CD4-positive, CD25-positive, alpha-beta regulatory T cell (primary cell): ENCODE results near the gene RNF157. TPM values are rescaled to one million over a fixed set of nuclear protein-coding genes. Genes with fewer than 3 reads are reported as not detected.
"Not testable (repeated sequence)": the region's sequence is repeated elsewhere in the genome, so short reads cannot be mapped to it uniquely, and the experiment has no call there.

Experiments
- ATAC-seq, 2 donors: fragments of 150-1000 bp; cut with Tn5 transposase; one replicate each; pipeline ENCODE4 v1.10.0; 2021; ENCODE audit warnings: low read depth in 2 of 2, moderate number of reproducible peaks in 2 of 2, moderate library complexity in 1 of 2
- DNase-seq, 3 donors: peaks; one replicate each; pipeline versions ENCODE4 v3.0.0 to v3.0.0-alpha.2; 2012 to 2022; ENCODE audit warnings: mixed read lengths in 1 of 3
- H3K27ac ChIP-seq: one replicate; pipeline ENCODE4 v1.7.0; 2013; ENCODE audit warnings: mild to moderate bottlenecking, low read length; ENCODE audit not compliant: insufficient read depth, poor library complexity, severe bottlenecking
- H3K27me3 ChIP-seq: one replicate; pipeline ENCODE4 v1.7.0; 2013; ENCODE audit warnings: low read length; ENCODE audit not compliant: control insufficient read depth, insufficient read depth
- H3K36me3 ChIP-seq: one replicate; pipeline ENCODE4 v1.7.0; 2013; ENCODE audit warnings: mild to moderate bottlenecking, low read length, moderate library complexity; ENCODE audit not compliant: control insufficient read depth, insufficient read depth
- H3K4me1 ChIP-seq: 2 replicates; pipeline ENCODE4 v1.7.0; 2013; ENCODE audit warnings: mild to moderate bottlenecking, low read length; ENCODE audit not compliant: insufficient read depth, control insufficient read depth, poor library complexity, severe bottlenecking
- H3K4me3 ChIP-seq: one replicate; pipeline ENCODE4 v1.7.0; 2013; ENCODE audit warnings: low read depth, mild to moderate bottlenecking, low read length, moderate library complexity
- H3K9me3 ChIP-seq, 2 experiments: 1 replicate in 1 of 2; 2 replicates in 1 of 2; pipeline ENCODE4 v1.7.0; 2013; ENCODE audit warnings: low read length in 2 of 2, mild to moderate bottlenecking in 1 of 2, moderate library complexity in 1 of 2; ENCODE audit not compliant: control insufficient read depth in 2 of 2
- H3K27ac Mint-ChIP-seq, 3 donors: one replicate each; pipeline ENCODE4 v1.8.0; 2020 to 2022; ENCODE audit warnings: mild to moderate bottlenecking in 3 of 3, mixed read lengths in 3 of 3, moderate library complexity in 2 of 3
- H3K27me3 Mint-ChIP-seq: one replicate; pipeline ENCODE4 v1.8.0; 2022; ENCODE audit warnings: mild to moderate bottlenecking, mixed read lengths
- H3K36me3 Mint-ChIP-seq: one replicate; pipeline ENCODE4 v1.8.0; 2020; ENCODE audit warnings: mixed read lengths
- H3K4me1 Mint-ChIP-seq, 4 donors: one replicate each; pipeline ENCODE4 v1.8.0; 2020 to 2022; ENCODE audit warnings: mixed read lengths in 4 of 4, mild to moderate bottlenecking in 1 of 4
- H3K4me3 Mint-ChIP-seq, 4 donors: one replicate each; pipeline ENCODE4 v1.8.0; 2020 to 2022; ENCODE audit warnings: mild to moderate bottlenecking in 4 of 4, mixed read lengths in 4 of 4, moderate library complexity in 3 of 4
- H3K9me3 Mint-ChIP-seq, 7 donors: one replicate each; pipeline ENCODE4 v1.8.0; 2020 to 2022; ENCODE audit warnings: mixed read lengths in 7 of 7, mild to moderate bottlenecking in 3 of 7, moderate library complexity in 2 of 7
- polyA plus RNA-seq, 4 donors: library from polyadenylated mRNA; unstranded; fragments of 300-500 nt; fragmentation: Illumina TruSeq; gene quantifications; one replicate each; pipeline ENCODE4 v1.2.3, GENCODE V29; 2021
- total RNA-seq: library from RNA; stranded (reverse); gene quantifications from one replicate; pipeline ENCODE4 v1.2.3, GENCODE V29; 2022

The RNF157 gene
- total and polyA plus RNA-seq, 5 donors from 2014 or later, result 3.3 to 17.7 (median 5.1) TPM

DNA sequence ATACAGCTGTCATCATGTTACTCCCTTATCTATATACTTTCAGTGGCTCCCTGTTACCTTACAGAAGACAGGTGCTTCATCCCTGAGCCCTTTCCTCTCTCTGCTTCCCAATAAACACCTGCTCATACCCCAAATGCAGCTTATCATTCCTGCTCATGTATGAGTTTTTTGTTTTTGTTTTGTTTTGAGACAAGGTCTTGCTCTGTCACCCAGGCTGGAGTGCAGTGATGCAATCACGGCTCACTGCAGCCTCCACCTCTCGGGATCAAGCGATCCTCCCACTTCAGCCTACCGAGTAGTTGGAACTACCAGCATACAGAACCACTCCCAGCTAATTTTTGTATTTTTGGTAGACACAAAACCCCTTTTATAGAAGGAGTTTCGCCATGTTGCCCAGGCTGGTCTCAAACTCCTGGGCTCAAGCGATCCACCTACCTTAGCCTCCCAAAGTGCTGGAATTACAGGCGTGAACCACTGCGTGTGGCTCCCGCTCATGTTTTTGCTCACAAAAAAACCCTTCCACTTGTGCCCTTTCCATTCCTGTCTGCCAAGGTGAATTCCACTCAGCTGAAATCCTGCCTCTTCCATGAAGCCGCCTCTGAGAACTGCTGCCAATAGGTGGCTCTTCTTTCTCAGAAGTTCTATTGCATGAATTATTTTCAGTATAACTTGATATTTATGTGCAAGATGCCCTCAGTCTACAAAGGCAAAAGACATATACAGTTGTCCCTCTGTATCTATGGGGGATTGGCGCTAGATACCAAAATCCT is 7.9 kb upstream of the RNF157 start:
- Histone ChIP-seq H3K27ac (no peak overlapping the region), H3K27me3 (no peaks in the 10 kb centered on the region), H3K36me3 (no peaks in the 10 kb centered on the region), H3K4me1 (peaks cover 41% of the 10 kb centered on the region), H3K4me3 (no peak overlapping the region), H3K9me3 (no peaks in the 10 kb centered on the region)
- Mint-ChIP-seq H3K4me1 (peaks cover 20 to 58% (median 42%) of the 10 kb centered on the region in 4 donors), H3K27me3 (peaks cover 1% of the 10 kb centered on the region), H3K36me3 (no peaks in the 10 kb centered on the region), H3K9me3 (no peaks in the 10 kb centered on the region), H3K27ac (peak overlapping the region; percentile 2 to 88 (median 7)), H3K4me3 (peak overlapping the region in 2 of 4 donors; percentile 3 to 49)
- ATAC-seq, result no peak
- DNase-seq, result no peak

DNA sequence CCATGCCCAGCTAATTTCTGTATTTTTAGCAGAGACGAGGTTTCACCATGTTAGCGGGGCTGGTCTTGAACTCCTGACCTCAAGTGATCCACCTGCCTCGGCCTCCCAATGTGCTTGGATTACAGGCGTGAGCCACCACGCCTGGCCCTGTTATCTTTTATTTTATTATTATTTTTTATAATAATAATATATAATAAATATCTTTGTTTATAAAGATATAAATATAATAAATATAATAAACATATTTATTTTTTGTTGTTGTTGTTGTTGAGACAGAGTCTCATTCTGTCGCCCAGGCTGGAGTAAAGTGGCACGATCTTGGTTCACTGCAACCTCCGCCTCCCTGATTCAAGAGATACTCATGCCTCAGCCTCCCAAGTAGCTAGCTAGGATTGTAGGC is 7.0 kb upstream of the RNF157 start:
- no peak for DNase-seq
- Mint-ChIP-seq H3K4me1 (peaks cover 17 to 55% (median 35%) of the 10 kb centered on the region in 4 donors), H3K27me3 (peaks cover 6% of the 10 kb centered on the region), H3K9me3 (no peaks in the 10 kb centered on the region), H3K36me3 (no peaks in the 10 kb centered on the region), H3K27ac (peak overlapping the region in 1 of 3 donors; percentile 7), H3K4me3 (no peak overlapping the region)
- Histone ChIP-seq H3K36me3 (no peaks in the 10 kb centered on the region), H3K27me3 (peaks cover 2% of the 10 kb centered on the region), H3K4me1 (peaks cover 32% of the 10 kb centered on the region), H3K27ac (no peak overlapping the region), H3K9me3 (no peaks in the 10 kb centered on the region), H3K4me3 (no peak overlapping the region)
- ATAC-seq, result no peak

DNA sequence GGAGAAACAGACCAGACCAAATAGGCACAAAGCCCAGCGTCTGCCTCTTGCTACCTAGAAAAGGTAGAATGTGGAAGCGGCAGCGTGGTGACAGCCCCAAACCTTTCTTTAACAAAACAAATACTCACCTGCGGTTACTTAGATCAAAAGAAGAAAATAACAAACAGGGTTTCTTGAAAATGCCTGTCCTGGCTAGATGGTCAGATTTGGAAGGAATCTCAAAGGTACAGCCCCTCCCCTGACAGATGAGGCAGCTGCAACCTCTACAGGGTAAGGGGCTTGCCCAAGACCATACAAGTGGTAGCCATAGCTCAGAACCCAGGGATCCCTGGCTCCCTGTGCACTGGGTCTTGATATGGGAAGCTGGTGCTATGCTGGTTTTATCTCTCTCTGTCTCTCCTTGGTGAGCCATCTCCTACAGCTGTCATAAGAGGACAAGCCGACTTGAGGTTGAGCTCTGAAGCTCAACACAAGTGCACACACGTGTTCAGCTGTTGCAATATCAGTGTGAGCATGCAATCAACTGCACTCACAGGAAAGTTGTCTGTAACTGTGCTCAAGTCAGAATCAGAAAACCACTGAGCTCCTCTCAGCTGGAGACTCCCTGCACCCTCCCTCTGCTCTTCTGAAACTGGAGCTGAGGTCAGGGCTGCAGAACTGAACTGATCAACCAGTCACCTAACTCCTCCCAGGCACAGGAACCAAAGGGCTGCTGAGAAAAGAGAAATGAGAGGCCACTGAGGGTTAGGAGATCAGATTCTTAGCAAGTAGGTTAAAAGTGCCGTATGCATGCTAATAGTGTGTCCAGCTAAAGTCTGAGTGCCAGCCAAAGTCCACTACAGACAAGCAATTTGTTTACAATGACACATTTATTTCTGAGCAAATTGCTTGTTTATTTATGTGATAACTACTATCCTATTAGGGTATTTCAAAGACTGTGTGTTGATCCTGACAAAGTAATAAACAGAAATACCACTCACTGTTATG is 6.1 kb upstream of the RNF157 start:
- ATAC-seq, result peak; percentile 84 to 90
- H3K4me1 Mint-ChIP-seq, result peaks cover 12 to 53% (median 27%) of the 10 kb centered on the region in 4 donors
- Histone ChIP-seq H3K4me1 (peaks cover 23% of the 10 kb centered on the region), H3K27ac (peak overlapping the region; percentile 65), H3K36me3 (no peaks in the 10 kb centered on the region), H3K4me3 (peak overlapping the region; percentile 33), H3K9me3 (no peaks in the 10 kb centered on the region), H3K27me3 (peaks cover 4% of the 10 kb centered on the region)
- H3K4me3 Mint-ChIP-seq, result peak overlapping the region; percentile 52 to 76 (median 65)
- DNase-seq, result peak in 2 of 3 donors; percentile 33 to 90
- no peaks in the 10 kb centered on the region for H3K36me3 Mint-ChIP-seq
- H3K9me3 Mint-ChIP-seq, result no peaks in the 10 kb centered on the region
- peaks cover 11% of the 10 kb centered on the region for H3K27me3 Mint-ChIP-seq
- peak overlapping the region; percentile 86 to 91 (median 89) for H3K27ac Mint-ChIP-seq

DNA sequence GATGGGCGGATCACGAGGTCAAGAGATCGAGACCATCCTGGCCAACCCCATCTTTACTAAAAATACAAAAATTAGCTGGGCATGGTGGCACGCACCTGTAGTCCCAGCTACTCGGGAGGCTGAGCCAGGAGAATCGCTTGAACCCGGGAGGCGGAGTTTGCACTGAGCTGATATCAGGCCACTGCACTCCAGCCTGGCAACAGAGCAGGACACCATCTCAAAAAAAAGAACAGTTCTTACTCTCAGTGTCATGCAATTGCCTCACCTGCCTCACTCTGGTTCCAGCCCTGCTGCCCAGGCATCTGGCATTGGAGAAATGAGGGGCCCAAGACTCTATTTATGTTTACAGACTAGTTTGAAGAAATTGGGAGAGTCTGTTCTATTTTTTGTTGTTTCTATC is 4.4 kb upstream of the RNF157 start:
- H3K4me1 ChIP-seq, result peaks cover 32% of the 10 kb centered on the region
- ATAC-seq, H3K36me3 Mint-ChIP-seq, H3K9me3 ChIP-seq, DNase-seq, H3K36me3 ChIP-seq, H3K9me3 Mint-ChIP-seq, H3K27ac ChIP-seq, H3K4me3 ChIP-seq, H3K27me3 ChIP-seq: not testable (repeated sequence)
- Mint-ChIP-seq H3K27ac (peak overlapping the region in 1 of 3 donors; percentile 20), H3K27me3 (peaks cover 17% of the 10 kb centered on the region), H3K4me3 (peak overlapping the region in 1 of 4 donors; percentile 61), H3K4me1 (peaks cover 17 to 51% (median 30%) of the 10 kb centered on the region in 4 donors)

DNA sequence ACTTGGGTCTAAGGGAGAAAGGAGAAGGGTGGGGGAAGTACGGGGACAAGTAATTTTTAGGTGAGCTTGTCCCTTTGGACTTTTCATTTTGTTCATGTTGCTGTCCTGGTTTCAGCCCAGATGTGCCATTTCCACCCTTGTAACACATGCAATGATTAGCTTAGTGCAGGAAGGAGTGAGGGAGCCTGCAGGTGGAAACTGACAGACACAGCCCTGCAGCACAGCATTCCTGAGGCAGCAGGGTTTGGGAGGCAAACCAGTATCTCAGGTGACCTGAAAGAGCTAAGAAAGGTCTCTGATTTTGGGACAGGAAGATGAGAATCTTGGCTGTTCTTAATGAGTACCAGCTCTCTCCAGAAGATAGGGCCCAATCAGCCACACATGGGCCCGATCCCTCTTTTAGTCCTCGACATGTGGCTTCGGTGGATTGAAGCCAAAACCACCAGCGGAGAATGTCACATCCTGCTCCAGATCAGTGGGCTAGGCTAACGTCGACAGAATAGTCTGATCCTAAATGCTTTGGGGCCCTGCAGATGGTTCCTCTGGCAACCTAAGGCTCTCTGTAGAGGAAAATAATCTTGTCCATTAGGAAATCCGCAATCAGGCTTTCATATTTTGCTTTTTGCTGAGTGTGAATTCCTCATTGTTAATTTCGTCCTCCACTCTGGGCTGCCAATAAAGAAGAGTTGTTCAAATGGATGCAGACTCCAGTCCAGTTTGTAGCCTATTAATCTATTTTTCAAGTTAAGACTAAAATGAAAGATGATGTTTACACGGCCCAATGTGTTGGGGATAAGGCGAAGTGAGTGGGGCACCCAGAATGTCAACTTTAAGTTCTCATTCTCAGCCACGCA is 3.8 kb upstream of the RNF157 start:
- no peaks in the 10 kb centered on the region for H3K36me3 Mint-ChIP-seq
- H3K27me3 Mint-ChIP-seq, result peaks cover 17% of the 10 kb centered on the region
- H3K4me1 Mint-ChIP-seq, result peaks cover 19 to 54% (median 29%) of the 10 kb centered on the region in 4 donors
- ATAC-seq (no peak), DNase-seq (no peak)
- Histone ChIP-seq H3K27ac (no peak overlapping the region), H3K36me3 (no peaks in the 10 kb centered on the region), H3K27me3 (peaks cover 4% of the 10 kb centered on the region), H3K4me1 (peaks cover 39% of the 10 kb centered on the region), H3K4me3 (no peak overlapping the region), H3K9me3 (no peaks in the 10 kb centered on the region)
- H3K27ac Mint-ChIP-seq, result peak overlapping the region in 1 of 3 donors; percentile 60
- peak overlapping the region in 2 of 4 donors; percentile 27 to 45 for H3K4me3 Mint-ChIP-seq
- no peaks in the 10 kb centered on the region for H3K9me3 Mint-ChIP-seq

DNA sequence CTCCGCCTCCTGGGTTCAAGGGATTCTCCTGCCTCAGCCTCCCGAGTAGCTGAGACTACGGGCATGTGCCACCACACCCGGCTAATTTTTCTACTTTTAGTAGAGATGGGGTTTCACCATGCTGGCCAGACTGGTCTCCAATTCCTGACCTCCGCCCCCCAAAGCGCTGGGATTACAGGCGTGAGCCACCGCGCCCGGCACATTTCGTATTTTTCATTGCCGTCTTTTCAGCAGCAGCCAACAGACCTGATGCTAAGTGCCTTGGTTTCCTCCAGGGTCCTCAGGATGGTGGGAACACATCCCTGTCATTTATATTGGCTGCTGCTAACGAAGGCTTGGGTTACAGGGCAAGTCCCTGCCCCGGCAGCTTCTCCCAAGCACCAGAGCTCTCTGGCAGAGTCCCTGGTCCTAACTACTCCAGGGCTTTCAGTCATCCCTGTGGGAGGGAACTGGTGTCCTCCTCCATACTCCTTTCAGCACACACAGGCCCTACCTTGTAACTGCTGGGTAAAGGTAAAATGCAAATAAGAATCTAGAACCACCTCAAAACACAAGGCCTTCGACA is 1.5 kb upstream of the RNF157 start:
- H3K27ac Mint-ChIP-seq, result peak overlapping the region in 2 of 3 donors; percentile 87 to 96
- H3K9me3 Mint-ChIP-seq, result no peaks in the 10 kb centered on the region
- peaks cover 17% of the 10 kb centered on the region for H3K27me3 Mint-ChIP-seq
- H3K4me1 Mint-ChIP-seq, result peaks cover 27 to 55% (median 31%) of the 10 kb centered on the region in 4 donors
- ATAC-seq (no peak), DNase-seq (no peak)
- H3K36me3 ChIP-seq, result no peaks in the 10 kb centered on the region
- peaks cover 4% of the 10 kb centered on the region for H3K27me3 ChIP-seq
- peak overlapping the region; percentile 88 to 97 (median 92) for H3K4me3 Mint-ChIP-seq
- peaks cover 39% of the 10 kb centered on the region for H3K4me1 ChIP-seq
- no peak overlapping the region for H3K27ac ChIP-seq
- H3K36me3 Mint-ChIP-seq, result no peaks in the 10 kb centered on the region
- no peaks in the 10 kb centered on the region for H3K9me3 ChIP-seq
- no peak overlapping the region for H3K4me3 ChIP-seq

DNA sequence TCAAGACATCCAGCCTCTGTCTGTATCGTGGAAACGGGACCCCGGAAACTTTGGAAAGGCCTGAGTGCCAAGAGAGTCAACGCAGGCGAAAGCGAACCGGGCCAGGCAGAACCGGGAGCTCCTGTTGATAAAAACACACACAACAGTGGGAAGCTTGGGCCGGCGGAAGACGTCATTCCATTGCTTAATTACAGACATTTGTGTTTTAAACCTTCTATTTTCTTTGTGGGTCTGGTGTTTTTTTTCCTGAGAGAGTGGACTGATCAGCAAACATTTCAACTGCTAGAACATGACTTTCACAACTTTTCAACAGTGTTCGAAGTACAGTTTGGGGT is 878 bp upstream of the RNF157 start:
- DNase-seq (no peak), ATAC-seq (no peak)
- Histone ChIP-seq H3K4me1 (peaks cover 33% of the 10 kb centered on the region), H3K27ac (no peak overlapping the region), H3K27me3 (peaks cover 4% of the 10 kb centered on the region), H3K4me3 (peak overlapping the region; percentile 69), H3K36me3 (no peaks in the 10 kb centered on the region), H3K9me3 (no peaks in the 10 kb centered on the region)
- Mint-ChIP-seq H3K27ac (peak overlapping the region; percentile 87 to 96 (median 87)), H3K9me3 (no peaks in the 10 kb centered on the region), H3K36me3 (no peaks in the 10 kb centered on the region), H3K4me3 (peak overlapping the region; percentile 88 to 97 (median 92)), H3K27me3 (peaks cover 17% of the 10 kb centered on the region), H3K4me1 (peaks cover 22 to 49% (median 25%) of the 10 kb centered on the region in 4 donors)
